ENCODE measurements around the gene POLN.

Gene POLN

DNA sequence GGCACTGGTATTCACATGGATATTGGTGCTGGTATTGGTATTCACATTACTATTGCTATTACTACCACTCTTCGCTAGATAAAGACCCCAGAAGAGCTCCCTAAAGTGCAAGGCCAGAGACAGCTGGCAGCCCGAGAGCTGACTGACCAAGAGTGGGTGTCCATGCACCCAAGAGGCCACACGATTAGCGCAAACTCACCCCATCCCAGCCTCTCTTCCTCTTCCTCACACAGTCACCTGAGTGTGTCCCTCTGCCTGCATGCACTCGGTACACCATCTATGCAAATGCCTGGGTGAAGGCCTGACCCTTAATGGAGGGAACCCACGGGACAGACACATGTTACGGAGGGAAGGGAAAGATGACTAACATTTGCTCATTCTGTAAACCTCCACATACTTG lies 86.7 kb downstream of the POLN start:
- DNase-seq = no peak

DNA sequence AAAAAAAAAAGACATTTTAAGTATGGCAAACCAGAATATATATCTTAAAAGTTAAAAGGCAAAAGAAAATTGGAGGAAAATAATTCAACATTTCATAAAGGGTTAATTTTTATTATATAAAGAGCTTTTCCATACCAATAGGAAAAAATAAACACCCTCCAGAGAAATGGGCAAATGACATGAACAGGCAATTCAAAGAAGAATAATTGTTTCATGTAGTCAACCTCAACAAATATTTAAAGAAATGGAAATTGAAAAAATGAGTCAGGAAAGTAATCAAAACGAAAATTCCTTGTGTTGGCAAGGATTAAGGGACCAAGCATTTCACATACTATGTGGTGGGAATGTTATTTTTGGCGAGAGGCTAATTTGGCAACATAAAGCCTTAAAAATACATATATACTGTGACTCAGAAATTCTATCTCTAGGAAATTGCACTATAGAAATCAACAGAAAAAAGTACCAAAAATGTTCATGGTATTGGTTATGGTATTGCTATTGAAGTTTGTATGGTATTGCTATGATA lies 87.6 kb downstream of the POLN start:
- no peak for DNase-seq

GRCh38 chr4:2151544-2151943 lies 90.4 kb downstream of the POLN start:
- DNase-seq = no peak

DNA sequence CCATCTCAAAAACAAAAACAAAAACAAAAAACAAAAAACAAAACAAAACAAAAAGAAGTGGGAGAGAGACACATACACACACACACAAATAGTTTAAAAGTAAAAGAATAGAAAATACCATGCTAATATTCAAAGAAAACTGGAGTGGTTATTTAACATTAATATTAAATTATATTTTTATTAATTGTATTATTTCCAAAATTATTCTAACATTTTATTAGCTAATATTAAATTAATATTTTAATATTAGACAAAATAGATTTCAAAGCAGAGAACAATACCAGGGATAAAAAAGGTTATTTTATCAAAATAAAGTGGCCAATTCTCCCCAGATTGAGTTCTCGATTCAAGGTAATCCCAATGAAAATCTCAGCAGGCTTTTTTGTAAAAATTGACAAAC lies 91.8 kb downstream of the POLN start:
- DNase-seq = no peak

- DNase-seq = no peak
These were observed 99.1 kb downstream of the POLN start for GRCh38 chr4:2142630-2143427.

DNA sequence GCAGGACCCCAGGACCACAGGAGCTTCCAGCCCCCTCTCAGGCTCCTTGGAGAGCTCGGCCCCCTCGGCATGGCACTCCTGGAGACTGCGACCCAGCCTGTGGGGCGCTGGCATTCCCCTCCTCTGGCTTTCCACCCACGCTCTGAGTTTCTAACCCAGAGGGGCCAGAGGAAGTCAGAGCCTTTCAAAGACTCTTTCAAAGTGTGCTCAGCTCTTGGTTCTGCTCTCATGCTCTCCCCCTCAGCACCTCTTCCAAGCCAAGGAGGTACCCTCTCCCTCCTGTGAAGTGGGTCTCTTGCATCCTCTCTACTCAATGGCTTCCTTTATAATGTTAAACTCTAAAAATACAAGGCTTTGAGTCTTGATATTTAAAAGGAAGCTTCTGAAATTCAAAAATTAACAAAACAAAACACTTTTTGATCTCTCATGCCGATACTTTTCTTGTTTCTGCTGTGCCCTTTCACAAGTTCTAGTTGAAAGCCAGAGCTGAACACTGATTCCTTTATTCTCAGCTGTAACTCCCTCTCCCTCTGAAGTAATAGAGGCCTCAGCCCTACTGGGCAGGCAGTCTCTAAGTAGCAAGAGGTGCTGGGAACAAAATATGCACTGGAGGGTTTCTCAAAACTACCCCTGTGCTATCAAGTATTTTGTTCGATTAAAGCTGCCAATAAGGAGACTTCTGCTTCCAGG lies 100.0 kb downstream of the POLN start:
- DNase-seq = no peak

DNA sequence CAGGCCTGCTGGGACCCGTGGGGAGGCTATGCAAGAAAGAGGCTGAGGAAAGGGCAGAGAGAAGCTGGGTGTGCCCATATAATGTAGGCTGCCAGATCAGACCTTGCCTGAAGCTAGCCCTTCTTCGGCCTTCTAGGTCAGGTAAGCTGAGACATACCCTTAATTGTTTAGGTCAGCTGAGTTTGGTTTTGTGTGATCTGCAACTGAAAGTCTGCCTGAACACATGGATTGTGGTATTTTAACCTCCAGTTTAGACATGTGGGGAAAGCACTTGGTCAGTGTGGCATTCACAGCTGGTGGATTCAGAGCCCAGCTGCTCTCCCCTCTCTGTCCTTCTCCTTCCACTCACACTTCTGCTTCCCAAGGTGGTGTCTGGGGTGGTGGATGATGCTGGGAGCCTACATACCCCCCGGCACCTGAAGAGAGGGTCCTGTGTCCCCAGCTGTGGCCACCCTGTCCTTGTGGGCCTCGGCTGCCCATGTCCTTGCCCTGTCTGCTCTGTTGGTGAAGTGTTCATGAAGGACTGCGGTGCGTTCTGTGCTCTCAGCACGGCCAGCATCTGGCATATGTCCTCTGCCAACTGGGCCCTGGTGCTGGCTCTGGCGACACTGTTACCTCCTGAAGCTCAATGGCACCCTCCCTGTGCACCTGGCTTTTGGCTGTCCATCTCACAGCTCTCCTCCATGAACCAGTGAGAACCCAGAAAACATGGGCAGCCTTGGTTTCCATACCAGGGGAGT lies 100.7 kb downstream of the POLN start:
- DNase-seq = no peak

DNA sequence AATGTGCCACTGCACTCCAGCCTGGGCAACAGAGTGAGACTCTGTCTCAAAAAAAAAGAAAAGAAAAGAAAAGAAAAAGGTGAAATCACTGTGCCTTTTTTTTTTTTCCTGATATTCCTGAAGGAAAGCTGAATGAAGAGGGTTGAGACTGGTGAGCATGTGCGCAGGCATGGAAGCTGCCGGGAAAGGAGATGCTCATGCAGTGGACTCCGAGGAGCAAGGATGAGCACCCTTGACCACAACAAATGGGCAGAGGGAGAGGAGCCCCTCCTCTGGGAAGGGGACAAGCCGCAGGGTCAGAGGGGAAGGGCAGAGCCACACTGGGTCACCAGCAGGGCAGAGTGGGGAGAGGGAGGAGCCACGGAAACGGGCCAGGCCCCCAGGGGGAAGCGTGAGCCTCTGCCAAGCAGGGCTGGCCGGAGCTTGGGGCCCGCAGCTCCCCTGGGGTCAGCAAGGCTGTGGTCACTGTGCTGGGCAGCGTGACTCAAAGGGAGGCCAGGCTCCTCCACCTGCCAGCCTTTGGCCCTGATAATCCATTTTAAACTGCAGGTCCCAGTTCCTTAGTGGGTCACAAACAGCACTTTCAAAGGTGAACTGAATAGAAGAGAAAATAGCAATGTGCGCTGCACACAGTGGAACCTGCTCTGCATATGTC lies 102.9 kb downstream of the POLN start:
- no peak for DNase-seq

GRCh38 chr4:2136726-2137125 lies 105.2 kb downstream of the POLN start:
- no peak for DNase-seq

DNA sequence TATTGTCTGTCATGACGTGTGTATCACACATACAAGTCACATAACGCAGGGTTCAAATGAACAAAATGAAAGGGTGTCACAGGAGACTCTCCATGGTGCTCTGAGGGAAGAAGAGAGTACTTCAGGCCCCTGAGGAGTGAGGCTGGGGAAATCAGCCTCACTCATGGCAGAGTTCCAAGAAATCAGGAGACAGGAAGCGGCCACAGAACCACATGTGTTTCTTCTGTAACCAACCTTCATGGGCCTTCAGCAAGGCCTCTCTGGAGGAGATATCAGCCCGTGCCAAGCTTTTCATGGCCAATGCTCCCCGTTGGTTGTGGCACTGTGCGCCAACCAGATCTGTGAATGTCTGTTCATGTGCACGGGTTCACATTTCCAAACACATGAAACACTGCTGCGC lies 106.8 kb downstream of the POLN start:
- peak; percentile 25 for DNase-seq

GRCh38 chr4:2132438-2132837 lies 109.5 kb downstream of the POLN start:
- no peak for DNase-seq

- DNase-seq = no peak
These were observed 114.2 kb downstream of the POLN start for GRCh38 chr4:2127609-2128332.

DNA sequence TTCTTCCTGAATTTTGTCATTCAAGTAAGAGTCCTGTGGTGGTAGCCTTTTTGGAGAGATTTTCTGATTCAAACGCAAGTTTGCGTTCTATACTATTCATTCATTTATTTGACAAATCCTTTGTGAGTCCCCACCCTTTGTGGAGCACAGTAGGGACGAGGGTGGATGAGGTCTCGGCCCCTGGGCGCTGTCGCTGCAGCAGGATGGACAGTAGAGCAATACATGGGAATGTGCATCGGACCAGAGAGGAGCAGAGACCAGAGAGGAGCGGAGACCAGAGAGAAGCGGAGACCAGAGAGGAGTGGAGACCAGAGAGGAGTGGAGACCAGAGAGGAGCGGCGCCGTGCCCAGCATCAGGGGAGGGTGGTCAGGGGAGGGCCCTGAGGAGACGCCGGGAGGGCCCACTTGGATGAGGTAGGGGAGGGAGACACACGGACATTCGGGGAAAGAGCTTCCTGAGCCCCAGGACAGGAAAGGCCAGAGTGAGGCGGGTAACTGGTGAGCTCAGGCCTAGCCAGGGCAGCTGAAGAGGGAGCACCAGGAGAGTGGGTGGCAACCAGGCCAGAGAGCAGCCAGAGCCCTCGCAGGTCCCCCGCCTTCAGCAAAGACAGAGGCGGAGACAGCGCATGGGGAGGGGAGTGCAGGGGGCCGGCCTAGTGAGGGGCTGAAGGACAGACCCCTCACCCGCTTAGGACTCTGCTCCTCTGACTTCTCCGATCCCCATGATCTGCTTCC lies 115.4 kb downstream of the POLN start:
- no peak for DNase-seq

- DNase-seq = no peak
These were observed 116.1 kb downstream of the POLN start for GRCh38 chr4:2125831-2126230.

DNA sequence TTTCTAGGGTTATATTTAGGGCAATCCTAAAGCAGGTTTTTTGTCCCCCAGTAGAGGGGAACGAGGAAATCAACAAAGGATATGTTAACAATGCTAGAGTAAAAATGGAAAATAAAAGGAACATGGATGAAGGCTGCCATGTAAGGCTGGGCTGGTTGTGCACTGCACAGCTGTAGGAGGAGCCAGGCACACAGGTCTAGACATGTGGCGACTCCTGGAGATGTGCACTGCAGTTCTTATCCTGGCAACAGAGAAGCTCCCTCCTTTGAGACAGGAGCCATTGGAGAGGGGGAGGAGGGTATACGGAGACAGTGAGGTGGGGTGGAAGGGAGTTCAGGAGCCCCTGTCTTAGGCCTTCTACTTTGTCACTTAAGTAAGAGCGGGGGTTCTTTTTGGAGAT lies 116.9 kb downstream of the POLN start:
- DNase-seq = no peak

GRCh38 chr4:2116687-2117400 lies 125.1 kb downstream of the POLN start:
- DNase-seq = no peak

- DNase-seq = no peak
These were observed 136.4 kb downstream of the POLN start for GRCh38 chr4:2105559-2105958.

DNA sequence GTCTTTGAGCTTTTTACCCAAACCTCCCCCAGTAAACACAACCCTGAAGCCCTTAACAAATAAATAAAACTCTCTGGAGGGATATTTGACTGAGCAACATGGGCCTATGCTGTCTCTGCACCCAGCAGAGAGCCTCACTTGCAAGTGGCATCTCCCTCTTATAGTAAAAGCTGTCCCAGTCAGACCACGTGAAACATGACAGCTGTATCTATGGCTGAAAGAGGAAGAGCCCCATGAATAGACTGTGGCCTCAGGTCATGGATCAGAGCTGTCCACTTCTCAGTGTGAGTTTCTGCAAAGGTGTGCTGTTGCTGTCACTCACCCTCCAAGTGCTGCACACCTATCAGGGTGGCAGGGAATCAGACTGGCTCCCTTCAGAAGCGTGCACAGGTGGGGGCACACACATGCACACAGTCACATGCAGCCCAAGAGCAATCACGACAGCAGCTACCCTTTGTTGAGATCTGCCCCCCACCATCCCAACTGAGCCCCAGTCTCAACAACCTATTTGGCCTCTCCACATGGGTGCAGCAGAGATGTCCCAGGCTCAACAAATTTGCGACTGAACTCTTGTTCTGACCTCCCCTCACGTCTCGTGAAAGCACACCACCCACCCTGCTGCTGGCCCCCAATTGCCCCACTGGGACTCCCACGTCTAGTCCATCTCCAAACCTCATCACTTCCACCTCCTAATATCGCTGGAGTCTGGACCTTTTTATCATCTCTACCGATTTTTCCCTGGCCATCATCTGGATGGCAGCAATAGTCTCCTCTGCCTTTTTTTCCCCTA lies 137.2 kb downstream of the POLN start:
- no peak for DNase-seq

- no peak for DNase-seq
These were observed 137.9 kb downstream of the POLN start for GRCh38 chr4:2103843-2104547.
